Stimulated activated naive CD8-positive, alpha-beta T cell treated with anti-CD3 and anti-CD28 coated beads, Interleukin-15, amount 100 ng/mL, for 72 hours (primary cell): ENCODE data around the gene ACSF2.
"Not testable (repeated sequence)": the region's sequence is repeated elsewhere in the genome, so short reads cannot be mapped to it uniquely, and the experiment has no call there.

Experiments
- ATAC-seq: fragments of 150-1000 bp; cut with Tn5 transposase; 2 replicates; pipeline ENCODE4 v1.10.0; 2021; ENCODE audit warnings: mild to moderate bottlenecking, moderate library complexity
- DNase-seq, 2 donors: peaks; one replicate each; pipeline ENCODE4 v3.0.0; 2021 to 2022
- H3K27ac Mint-ChIP-seq, 2 donors: one replicate each; pipeline ENCODE4 v1.8.0; 2022; ENCODE audit warnings: mild to moderate bottlenecking in 2 of 2, mixed read lengths in 2 of 2, moderate library complexity in 2 of 2
- H3K27me3 Mint-ChIP-seq: one replicate; pipeline ENCODE4 v1.8.0; 2022; ENCODE audit warnings: mixed read lengths
- H3K4me1 Mint-ChIP-seq: one replicate; pipeline ENCODE4 v1.8.0; 2022; ENCODE audit warnings: mild to moderate bottlenecking, mixed read lengths
- H3K4me3 Mint-ChIP-seq, 2 donors: one replicate each; pipeline ENCODE4 v1.8.0; 2022; ENCODE audit warnings: mild to moderate bottlenecking in 2 of 2, mixed read lengths in 2 of 2, moderate library complexity in 1 of 2
- H3K9me3 Mint-ChIP-seq, 2 donors: one replicate each; pipeline ENCODE4 v1.8.0; 2022; ENCODE audit warnings: mixed read lengths in 2 of 2

ACSF2 gene

GRCh38 chr17:50474523-50474922 lies 48.5 kb downstream of the ACSF2 start:
- H3K9me3 Mint-ChIP-seq = no peaks in the 10 kb centered on the region
- no peak for DNase-seq
- H3K27me3 Mint-ChIP-seq = peaks cover 17% of the 10 kb centered on the region
- ATAC-seq = no peak
- no peak overlapping the region for H3K4me3 Mint-ChIP-seq
- no peak overlapping the region for H3K27ac Mint-ChIP-seq
- H3K4me1 Mint-ChIP-seq = peaks cover 23% of the 10 kb centered on the region

GRCh38 chr17:50475362-50475761 lies 49.3 kb downstream of the ACSF2 start:
- Mint-ChIP-seq H3K4me1 (peaks cover 28% of the 10 kb centered on the region), H3K9me3 (no peaks in the 10 kb centered on the region), H3K27me3 (peaks cover 9% of the 10 kb centered on the region), H3K4me3 (no peak overlapping the region), H3K27ac (no peak overlapping the region)
- DNase-seq = no peak
- no peak for ATAC-seq

GRCh38 chr17:50475775-50476544 lies 49.9 kb downstream of the ACSF2 start:
- not testable (repeated sequence) for H3K27ac Mint-ChIP-seq, H3K27me3 Mint-ChIP-seq, H3K4me3 Mint-ChIP-seq, DNase-seq, H3K9me3 Mint-ChIP-seq, ATAC-seq
- H3K4me1 Mint-ChIP-seq = peaks cover 31% of the 10 kb centered on the region

GRCh38 chr17:50476545-50477315 lies 50.7 kb downstream of the ACSF2 start:
- no peaks in the 10 kb centered on the region for H3K9me3 Mint-ChIP-seq
- no peaks in the 10 kb centered on the region for H3K27me3 Mint-ChIP-seq
- no peak for ATAC-seq
- no peak overlapping the region for H3K27ac Mint-ChIP-seq
- DNase-seq = no peak
- H3K4me1 Mint-ChIP-seq = peaks cover 27% of the 10 kb centered on the region
- H3K4me3 Mint-ChIP-seq = no peak overlapping the region

- Mint-ChIP-seq H3K27me3 (no peaks in the 10 kb centered on the region), H3K27ac (peak overlapping the region; percentile 96 to 97), H3K4me3 (peak overlapping the region; percentile 72 to 89), H3K4me1 (peaks cover 38% of the 10 kb centered on the region), H3K9me3 (no peaks in the 10 kb centered on the region)
- ATAC-seq (no peak), DNase-seq (no peak)
Observed at GRCh38 chr17:50477976-50478375, 52.0 kb downstream of the ACSF2 start.

- peak within 1 kb of the TSS; percentile 96 to 97 for H3K27ac Mint-ChIP-seq
- H3K9me3 Mint-ChIP-seq = no peaks in the 10 kb centered on the region
- no peaks in the 10 kb centered on the region for H3K27me3 Mint-ChIP-seq
- peaks cover 38% of the 10 kb centered on the region for H3K4me1 Mint-ChIP-seq
- peak; percentile 96 for ATAC-seq
- DNase-seq = peak; percentile 90 to 92
- H3K4me3 Mint-ChIP-seq = peak within 1 kb of the TSS; percentile 86 to 89
Observed at GRCh38 chr17:50478391-50479381, 52.7 kb downstream of the ACSF2 start, which contains the start of gene RSAD1. TSS of gene RSAD1 (plus strand) at chr17:50478860. CDS start at chr17:50478885, 25 bp downstream.

- ATAC-seq (peak; percentile 52), DNase-seq (peak; percentile 68 to 69)
- peak overlapping the region; percentile 75 to 93 for H3K27ac Mint-ChIP-seq
- H3K4me3 Mint-ChIP-seq = peak overlapping the region; percentile 86 to 89
- H3K9me3 Mint-ChIP-seq = no peaks in the 10 kb centered on the region
- no peaks in the 10 kb centered on the region for H3K27me3 Mint-ChIP-seq
- peaks cover 38% of the 10 kb centered on the region for H3K4me1 Mint-ChIP-seq
Observed at GRCh38 chr17:50479522-50480141, 53.6 kb downstream of the ACSF2 start.

GRCh38 chr17:50480142-50480764 lies 54.2 kb downstream of the ACSF2 start:
- peak overlapping the region; percentile 86 to 89 for H3K4me3 Mint-ChIP-seq
- ATAC-seq (no peak), DNase-seq (no peak)
- peaks cover 38% of the 10 kb centered on the region for H3K4me1 Mint-ChIP-seq
- H3K27ac Mint-ChIP-seq = no peak overlapping the region
- H3K27me3 Mint-ChIP-seq = no peaks in the 10 kb centered on the region
- H3K9me3 Mint-ChIP-seq = no peaks in the 10 kb centered on the region

GRCh38 chr17:50480854-50481490 lies 55.0 kb downstream of the ACSF2 start:
- Mint-ChIP-seq H3K9me3 (no peaks in the 10 kb centered on the region), H3K27ac (no peak overlapping the region), H3K27me3 (no peaks in the 10 kb centered on the region), H3K4me1 (peaks cover 38% of the 10 kb centered on the region), H3K4me3 (no peak overlapping the region)
- DNase-seq (no peak), ATAC-seq (no peak)

GRCh38 chr17:50481648-50482047 lies 55.6 kb downstream of the ACSF2 start:
- no peak overlapping the region for H3K4me3 Mint-ChIP-seq
- no peaks in the 10 kb centered on the region for H3K9me3 Mint-ChIP-seq
- no peak for ATAC-seq

GRCh38 chr17:50482110-50482509 lies 56.1 kb downstream of the ACSF2 start:
- ATAC-seq = no peak
- no peak overlapping the region for H3K27ac Mint-ChIP-seq
- no peaks in the 10 kb centered on the region for H3K27me3 Mint-ChIP-seq
- no peak for DNase-seq
- H3K4me1 Mint-ChIP-seq = peaks cover 38% of the 10 kb centered on the region
- H3K9me3 Mint-ChIP-seq = no peaks in the 10 kb centered on the region
- no peak overlapping the region for H3K4me3 Mint-ChIP-seq

More at GRCh38 chr17:50481648-50482047, 55.6 kb downstream of the ACSF2 start:
- Mint-ChIP-seq H3K4me1 (peaks cover 38% of the 10 kb centered on the region), H3K27me3 (no peaks in the 10 kb centered on the region), H3K27ac (no peak overlapping the region)
- DNase-seq = no peak

GRCh38 chr17:50482516-50482915 lies 56.5 kb downstream of the ACSF2 start:
- DNase-seq = peak; percentile 76 to 84
- Mint-ChIP-seq H3K4me1 (peaks cover 38% of the 10 kb centered on the region), H3K4me3 (no peak overlapping the region), H3K27ac (peak overlapping the region in 1 of 2 donors; percentile 84), H3K9me3 (no peaks in the 10 kb centered on the region), H3K27me3 (no peaks in the 10 kb centered on the region)
- peak; percentile 49 for ATAC-seq

GRCh38 chr17:50483266-50483665 lies 57.2 kb downstream of the ACSF2 start:
- no peak overlapping the region for H3K27ac Mint-ChIP-seq
- H3K4me3 Mint-ChIP-seq = no peak overlapping the region
- ATAC-seq = no peak
- peaks cover 31% of the 10 kb centered on the region for H3K4me1 Mint-ChIP-seq
- no peaks in the 10 kb centered on the region for H3K9me3 Mint-ChIP-seq
- H3K27me3 Mint-ChIP-seq = no peaks in the 10 kb centered on the region
- DNase-seq = no peak
